ENCODE data around the gene PPP2R3B. TPM values are rescaled to one million over a fixed set of nuclear protein-coding genes. Genes with fewer than 3 reads are reported as not detected.
A peak's percentile ranks its signal among the peaks of the same experiment; 100 is the strongest.

Gene PPP2R3B
- polyA plus RNA-seq, 1 experiment: 4.8 TPM

- DNase-seq (ENCODE audit: low read depth, low spot score): no peak
- Histone ChIP-seq H3K4me3 (ENCODE audit: low read depth, low read length) (no peak overlapping the region), H3K9me3 (ENCODE audit: control insufficient read depth, insufficient read depth, low read length) (peaks cover 37% of the 10 kb centered on the region), H3K27ac (ENCODE audit: low read depth, low read length) (no peak overlapping the region), H3K27me3 (ENCODE audit: control insufficient read depth, insufficient read depth, low read length) (no peaks in the 10 kb centered on the region)
- TF ChIP-seq CTCF (IDR thresholded peaks at IDR 0.05; ENCODE audit: low read depth, low read length): no peak
- ChIA-PET CTCF (no interaction called here), POLR2A (no interaction called here)
Measured at GRCh38 chrX:400258-400657, 13.6 kb upstream of the PPP2R3B start.

- no peak for TF ChIP-seq CTCF (IDR thresholded peaks at IDR 0.05; ENCODE audit: low read depth, low read length)
- no peak for DNase-seq (ENCODE audit: low read depth, low spot score)
- H3K27ac ChIP-seq (ENCODE audit: low read depth, low read length): peak overlapping the region; percentile 21
Measured at GRCh38 chrX:397575-397974, 10.9 kb upstream of the PPP2R3B start.

GRCh38 chrX:394830-395229 lies 8.1 kb upstream of the PPP2R3B start:
- Histone ChIP-seq H3K27ac (ENCODE audit: low read depth, low read length) (no peak overlapping the region), H3K4me3 (ENCODE audit: low read depth, low read length) (no peak overlapping the region), H3K9me3 (ENCODE audit: control insufficient read depth, insufficient read depth, low read length) (peaks cover 12% of the 10 kb centered on the region; the same call in 1 of the 2 replicates), H3K27me3 (ENCODE audit: control insufficient read depth, insufficient read depth, low read length) (no peaks in the 10 kb centered on the region)
- no peak for DNase-seq (ENCODE audit: low read depth, low spot score)
- TF ChIP-seq CTCF (IDR thresholded peaks at IDR 0.05; ENCODE audit: low read depth, low read length): no peak
- ChIA-PET POLR2A (no interaction called here), CTCF (no interaction called here)

More at GRCh38 chrX:397575-397974, 10.9 kb upstream of the PPP2R3B start:
- Histone ChIP-seq H3K27me3 (ENCODE audit: control insufficient read depth, insufficient read depth, low read length) (no peaks in the 10 kb centered on the region), H3K4me3 (ENCODE audit: low read depth, low read length) (no peak overlapping the region), H3K9me3 (ENCODE audit: control insufficient read depth, insufficient read depth, low read length) (peaks cover 22% of the 10 kb centered on the region; the same call in 1 of the 2 replicates)
- POLR2A ChIA-PET: no interaction called here
- CTCF ChIA-PET: no interaction called here

GRCh38 chrX:392575-392846 lies 5.8 kb upstream of the PPP2R3B start:
- no peak for TF ChIP-seq CTCF (IDR thresholded peaks at IDR 0.05; ENCODE audit: low read depth, low read length)
- DNase-seq (ENCODE audit: low read depth, low spot score): no peak
- ChIA-PET POLR2A (no interaction called here), CTCF (no interaction called here)
- peaks cover 3% of the 10 kb centered on the region; the same call in 1 of the 2 replicates for H3K9me3 ChIP-seq (ENCODE audit: control insufficient read depth, insufficient read depth, low read length)
- H3K27ac ChIP-seq (ENCODE audit: low read depth, low read length): no peak overlapping the region
- H3K27me3 ChIP-seq (ENCODE audit: control insufficient read depth, insufficient read depth, low read length): no peaks in the 10 kb centered on the region
- H3K4me3 ChIP-seq (ENCODE audit: low read depth, low read length): no peak overlapping the region

- CTCF ChIA-PET: no interaction called here
- no peak overlapping the region for H3K27ac ChIP-seq (ENCODE audit: low read depth, low read length)
- no peak for TF ChIP-seq CTCF (IDR thresholded peaks at IDR 0.05; ENCODE audit: low read depth, low read length)
- no peak for DNase-seq (ENCODE audit: low read depth, low spot score)
- no peaks in the 10 kb centered on the region for H3K27me3 ChIP-seq (ENCODE audit: control insufficient read depth, insufficient read depth, low read length)
- POLR2A ChIA-PET: no interaction called here
- no peak overlapping the region for H3K4me3 ChIP-seq (ENCODE audit: low read depth, low read length)
- no peaks in the 10 kb centered on the region; the same call in 1 of the 2 replicates for H3K9me3 ChIP-seq (ENCODE audit: control insufficient read depth, insufficient read depth, low read length)
Measured at GRCh38 chrX:391717-392574, 5.2 kb upstream of the PPP2R3B start.

Measured in AG04450 (cell line).